WTC11 (cell line): ENCODE results near the gene SIGLEC10. TPM values are rescaled to one million over a fixed set of nuclear protein-coding genes. Genes with fewer than 3 reads are reported as not detected.

Experiments used
- ATAC-seq: fragments of 200-7000 bp; cut with Tn5 transposase; 2 replicates; pipeline ENCODE4 v1.10.0; 2021; ENCODE audit warnings: mild to moderate bottlenecking, moderate library complexity
- CTCF ChIA-PET: fragments of 300-600 bp; sonication (Branson Sonifier 250); formaldehyde crosslinking; loops from one replicate; lab custom pipeline; 2021; ENCODE audit warnings: antibody characterized with exemption; lab: Charles Lee
- POLR2A ChIA-PET: fragments of 350-600 bp; sonication (Branson Sonifier 250); formaldehyde crosslinking; loops from one replicate; lab custom pipeline; 2021; ENCODE audit warnings: antibody characterized with exemption; lab: Charles Lee
- DNase-seq: peaks from one replicate; pipeline ENCODE4 v3.0.0; 2021; ENCODE audit warnings: low spot score
- H3K27ac Mint-ChIP-seq: 2 replicates; pipeline ENCODE4 v1.8.0; 2021; ENCODE audit warnings: mixed read lengths
- H3K27me3 Mint-ChIP-seq: 2 replicates; pipeline ENCODE4 v1.8.0; 2021; ENCODE audit warnings: low read depth, mild to moderate bottlenecking, moderate library complexity, mixed read lengths
- H3K36me3 Mint-ChIP-seq: 2 replicates; pipeline ENCODE4 v1.8.0; 2021; ENCODE audit warnings: mixed read lengths
- H3K4me1 Mint-ChIP-seq: 2 replicates; pipeline ENCODE4 v1.8.0; 2022; ENCODE audit warnings: mixed read lengths
- H3K4me3 Mint-ChIP-seq: 2 replicates; pipeline ENCODE4 v1.8.0; 2021; ENCODE audit warnings: mild to moderate bottlenecking, moderate library complexity, mixed read lengths
- H3K9me3 Mint-ChIP-seq: 2 replicates; pipeline ENCODE4 v1.8.0; 2021; ENCODE audit warnings: mixed read lengths
- E2F1 ChIP-seq: sonication (generic); formaldehyde crosslinking; IDR thresholded peaks from 2 replicates; pipeline ENCODE4 v1.8.0; 2022; ENCODE audit warnings: mild to moderate bottlenecking, missing genetic modification reagents
- ETV6 ChIP-seq: sonication (generic); formaldehyde crosslinking; IDR thresholded peaks from 2 replicates; pipeline ENCODE4 v1.8.1; 2022; ENCODE audit warnings: mild to moderate bottlenecking, missing genetic modification reagents
- FOXJ3 ChIP-seq: sonication (generic); formaldehyde crosslinking; IDR thresholded peaks from 2 replicates; pipeline ENCODE4 v1.9.0; 2021; ENCODE audit warnings: missing genetic modification reagents, mild to moderate bottlenecking, borderline replicate concordance
- FOXP1 ChIP-seq: sonication (generic); formaldehyde crosslinking; IDR thresholded peaks from 2 replicates; pipeline ENCODE4 v1.8.0; 2022; ENCODE audit warnings: missing genetic modification reagents, mild to moderate bottlenecking, moderate library complexity, borderline replicate concordance
- GRHL2 ChIP-seq: fragments of 250-450 bp; sonication (Bioruptor Pico); IDR thresholded peaks from 2 replicates; pipeline ENCODE4 v1.8.0; 2022; ENCODE audit warnings: mild to moderate bottlenecking, moderate library complexity; ENCODE audit not compliant: insufficient replicate concordance, severe bottlenecking
- GTF2I ChIP-seq: fragments of 250-450 bp; sonication (Bioruptor Pico); conservative IDR thresholded peaks from 2 replicates; pipeline ENCODE4 v1.4.0; 2021; ENCODE audit warnings: mild to moderate bottlenecking
- HMGA2 ChIP-seq: fragments of 250-450 bp; sonication (Bioruptor Pico); IDR thresholded peaks from 2 replicates; pipeline ENCODE4 v1.4.0; 2021; ENCODE audit warnings: mild to moderate bottlenecking, moderate library complexity
- HMGXB4 ChIP-seq: sonication (generic); formaldehyde crosslinking; IDR thresholded peaks from 2 replicates; pipeline ENCODE4 v1.8.1; 2023; ENCODE audit warnings: mild to moderate bottlenecking, moderate library complexity, missing genetic modification reagents
- JUN ChIP-seq: sonication (generic); formaldehyde crosslinking; IDR thresholded peaks from 2 replicates; pipeline ENCODE4 v1.8.0; 2023; ENCODE audit warnings: mild to moderate bottlenecking, missing genetic modification reagents
- MLX ChIP-seq: sonication (generic); formaldehyde crosslinking; IDR thresholded peaks from 2 replicates; pipeline ENCODE4 v1.8.1; 2023; ENCODE audit warnings: mild to moderate bottlenecking, missing genetic modification reagents, moderate library complexity
- NFYB ChIP-seq: sonication (generic); formaldehyde crosslinking; conservative IDR thresholded peaks from 2 replicates; pipeline ENCODE4 v1.8.0; 2022; ENCODE audit warnings: low read depth, missing genetic modification reagents
- PRRX2 ChIP-seq: fragments of 250-450 bp; sonication (Bioruptor Pico); IDR thresholded peaks from 2 replicates; pipeline ENCODE4 v1.8.0; 2021; ENCODE audit warnings: mild to moderate bottlenecking
- SMAD4 ChIP-seq: sonication (generic); formaldehyde crosslinking; IDR thresholded peaks from 2 replicates; pipeline ENCODE4 v1.8.0; 2022; ENCODE audit warnings: mild to moderate bottlenecking, missing genetic modification reagents
- SP1 ChIP-seq: sonication (generic); formaldehyde crosslinking; conservative IDR thresholded peaks from 2 replicates; pipeline ENCODE4 v1.8.1; 2022; ENCODE audit warnings: missing genetic modification reagents
- STAT6 ChIP-seq: sonication (generic); formaldehyde crosslinking; conservative IDR thresholded peaks from 2 replicates; pipeline ENCODE4 v1.8.1; 2023; ENCODE audit warnings: mild to moderate bottlenecking, low read depth, missing genetic modification reagents, moderate library complexity
- TEAD1 ChIP-seq: sonication (generic); formaldehyde crosslinking; IDR thresholded peaks from 2 replicates; pipeline ENCODE4 v1.8.0; 2022; ENCODE audit warnings: mild to moderate bottlenecking, missing genetic modification reagents
- ZBTB21 ChIP-seq: sonication (generic); formaldehyde crosslinking; IDR thresholded peaks from 2 replicates; pipeline ENCODE4 v1.8.1; 2023; ENCODE audit warnings: mild to moderate bottlenecking, missing genetic modification reagents, borderline replicate concordance
- ZNF121 ChIP-seq: sonication (generic); formaldehyde crosslinking; IDR thresholded peaks from 2 replicates; pipeline ENCODE4 v1.8.0; 2023; ENCODE audit warnings: missing genetic modification reagents
- ZNF219 ChIP-seq: sonication (generic); formaldehyde crosslinking; IDR thresholded peaks from 2 replicates; pipeline ENCODE4 v1.8.0; 2023; ENCODE audit warnings: missing genetic modification reagents, mild to moderate bottlenecking, borderline replicate concordance
- ZNF416 ChIP-seq: fragments of 250-450 bp; sonication (Bioruptor Pico); IDR thresholded peaks from 2 replicates; pipeline ENCODE4 v1.9.0; 2021; ENCODE audit warnings: mild to moderate bottlenecking, inconsistent platforms
- ZNF532 ChIP-seq: fragments of 250-450 bp; sonication (Bioruptor Pico); IDR thresholded peaks from 2 replicates; pipeline ENCODE4 v1.9.0; 2021; ENCODE audit warnings: mild to moderate bottlenecking, borderline replicate concordance
- total RNA-seq: library from RNA; stranded (reverse); gene quantifications from 3 replicates; pipeline ENCODE4 v1.2.3, GENCODE V29; 2021

SIGLEC10 gene
- total RNA-seq, 1 experiment from 2014 or later = not detected

- TF ChIP-seq ZNF532 = no peak
- TF ChIP-seq, all 79 proteins: peak for 0
These were observed 35.4 kb downstream of the SIGLEC10 start (continued) for GRCh38 chr19:51382004-51382403.

GRCh38 chr19:51380379-51380778 is 37.1 kb downstream of the SIGLEC10 start:
- Mint-ChIP-seq H3K9me3 (peaks cover 26% of the 10 kb centered on the region), H3K27ac (no peak overlapping the region), H3K4me3 (no peak overlapping the region), H3K27me3 (peaks cover 12% of the 10 kb centered on the region), H3K36me3 (peaks cover 7% of the 10 kb centered on the region; the same call in 1 of the 2 replicates), H3K4me1 (peaks cover under 1% of the 10 kb centered on the region)
- CTCF ChIA-PET = no interaction called here
- TF ChIP-seq GRHL2 = no peak
- no peak for TF ChIP-seq JUN (CRISPR knock-in tag)
- TF ChIP-seq TEAD1 (CRISPR knock-in tag) = no peak
- no peak for TF ChIP-seq NFYB
- TF ChIP-seq ZNF416 = no peak
- no peak for TF ChIP-seq ETV6 (CRISPR knock-in tag)
- no peak for TF ChIP-seq SP1 (CRISPR knock-in tag)
- TF ChIP-seq ZNF121 = no peak
- TF ChIP-seq SMAD4 = no peak
- TF ChIP-seq HMGA2 (CRISPR knock-in tag) = no peak
- TF ChIP-seq HMGXB4 (CRISPR knock-in tag) = no peak
- no peak for TF ChIP-seq GTF2I (CRISPR knock-in tag)
- TF ChIP-seq PRRX2 (CRISPR knock-in tag) = no peak
- TF ChIP-seq E2F1 = no peak
- TF ChIP-seq FOXJ3 (CRISPR knock-in tag) = no peak
- TF ChIP-seq ZBTB21 (CRISPR knock-in tag) = no peak
- TF ChIP-seq MLX (CRISPR knock-in tag) = no peak
- no peak for TF ChIP-seq STAT6 (CRISPR knock-in tag)
- TF ChIP-seq ZNF219 (CRISPR knock-in tag) = no peak
- no peak for TF ChIP-seq FOXP1
- DNase-seq = no peak
- ATAC-seq = no peak
- POLR2A ChIA-PET = no interaction called here
